ENCODE data around the gene HNMT. TPM values are rescaled to one million over a fixed set of nuclear protein-coding genes. Genes with fewer than 3 reads are reported as not detected.

The HNMT gene
- total RNA-seq, 1 donor from 2014 or later = 159 TPM

DNA sequence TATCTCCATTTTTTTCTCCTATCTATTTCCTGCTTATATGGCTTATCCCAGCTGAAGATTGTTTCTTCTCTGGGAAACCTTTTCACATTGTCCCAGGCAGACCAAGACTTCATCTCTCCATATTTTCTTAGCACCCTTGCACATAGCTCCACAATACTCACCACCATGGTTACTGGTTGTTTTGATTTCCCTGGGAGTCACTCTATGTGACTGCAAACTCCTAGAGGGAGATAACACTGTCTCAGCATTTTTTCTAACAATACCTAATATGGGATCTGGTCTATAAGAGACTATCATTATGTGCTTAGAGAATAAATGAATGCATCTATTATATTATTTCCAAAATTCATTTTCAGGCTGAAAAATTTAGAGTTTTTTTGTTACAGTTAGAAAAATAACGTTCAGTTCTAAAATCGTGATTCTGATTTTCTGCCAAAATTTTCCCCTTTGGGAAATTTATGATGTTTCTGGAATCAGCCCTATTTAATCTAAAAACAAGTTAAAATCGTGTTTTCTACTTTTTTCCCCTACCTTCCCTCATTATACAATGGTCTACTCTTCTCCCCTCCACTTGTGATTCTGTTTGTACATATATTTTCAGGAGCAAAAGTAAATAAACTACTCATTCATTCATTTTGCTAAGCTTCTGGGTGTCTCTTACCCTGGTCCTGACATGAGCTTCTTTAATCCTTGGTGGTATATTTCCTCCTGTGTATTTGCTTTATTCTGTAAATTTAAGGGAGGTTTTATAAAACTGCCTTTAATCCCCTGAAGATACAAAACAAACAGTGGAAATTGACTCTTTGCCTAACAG, 95.4 kb downstream of the HNMT start:
- no peak for DNase-seq

DNA sequence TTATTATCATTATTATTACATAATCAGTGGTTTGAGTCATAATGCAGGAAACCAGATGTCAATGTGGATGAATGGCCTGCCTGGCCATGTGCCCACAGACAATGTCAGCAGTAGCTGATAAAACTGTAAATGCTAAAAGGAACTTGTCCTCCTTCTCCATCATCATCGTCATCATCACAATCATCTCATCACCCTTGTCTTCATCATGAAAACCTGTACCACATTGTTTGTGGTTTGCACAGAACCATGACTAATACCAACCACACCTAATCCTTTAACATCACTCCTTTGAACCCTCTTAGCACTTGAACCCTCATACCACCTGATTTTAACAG, 96.0 kb downstream of the HNMT start:
- no peak for DNase-seq

DNA sequence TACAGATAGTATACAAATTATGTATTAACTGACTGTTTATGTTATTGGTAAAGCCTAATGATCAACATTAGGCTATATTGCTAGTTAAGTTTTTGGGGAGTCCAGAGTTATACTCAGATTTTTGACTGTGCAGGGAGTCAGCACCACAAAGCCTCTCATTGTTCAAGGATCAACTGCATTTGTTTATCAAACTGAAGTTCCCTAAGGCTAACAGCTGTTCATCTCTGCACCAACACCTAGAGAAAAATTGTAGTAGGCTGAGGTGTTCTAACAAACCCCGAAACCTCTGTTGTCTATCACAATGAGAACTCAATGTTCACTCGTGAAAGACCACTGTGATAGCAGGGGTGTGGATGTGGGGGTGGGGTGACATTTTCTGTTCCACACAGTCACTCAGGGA, 97.7 kb downstream of the HNMT start:
- no peak for DNase-seq

DNA sequence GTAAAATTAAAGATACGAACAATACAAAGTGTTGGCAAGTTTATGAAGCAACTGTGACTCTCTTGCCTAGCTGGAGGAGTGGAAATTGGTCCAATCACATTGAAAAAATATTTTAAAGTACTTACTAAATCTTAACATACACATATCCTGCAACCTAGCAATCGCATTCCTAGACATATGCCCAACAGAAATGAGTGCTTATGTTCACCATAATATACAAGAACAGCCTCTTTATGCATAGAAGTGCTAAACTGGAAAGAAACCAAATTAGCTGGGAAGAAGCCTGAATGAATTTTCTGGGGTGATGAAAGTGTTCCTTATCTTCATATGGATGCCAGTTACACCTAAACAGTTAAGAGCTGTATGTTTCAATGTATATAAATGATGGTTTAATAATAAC, 98.9 kb downstream of the HNMT start:
- no peak for DNase-seq
